T-helper 17 cell (primary cell): ENCODE measurements around the gene ATP8A2. TPM values are rescaled to one million over a fixed set of nuclear protein-coding genes. Genes with fewer than 3 reads are reported as not detected.
"Not testable (repeated sequence)": the region's sequence is repeated elsewhere in the genome, so short reads cannot be mapped to it uniquely, and the experiment has no call there.

Experiments
- ATAC-seq: fragments of 150-1000 bp; cut with Tn5 transposase; 2 replicates; pipeline ENCODE4 v1.10.0; 2021; ENCODE audit warnings: mild to moderate bottlenecking, moderate library complexity
- DNase-seq, 3 donors: peaks; one replicate each; pipeline versions ENCODE4 v3.0.0 to v3.0.0-alpha.2; 2020 to 2021
- H3K9me3 ChIP-seq: one replicate; pipeline ENCODE4 v1.7.0; 2013; ENCODE audit warnings: low read length, mild to moderate bottlenecking; ENCODE audit not compliant: control insufficient read depth, poor library complexity, severe bottlenecking
- H3K27ac Mint-ChIP-seq: one replicate; pipeline ENCODE4 v1.8.0; 2022; ENCODE audit warnings: mild to moderate bottlenecking, moderate library complexity, mixed read lengths
- H3K27me3 Mint-ChIP-seq: one replicate; pipeline ENCODE4 v1.8.0; 2022; ENCODE audit warnings: mixed read lengths
- H3K36me3 Mint-ChIP-seq: one replicate; pipeline ENCODE4 v1.8.0; 2022; ENCODE audit warnings: low read depth, mixed read lengths
- H3K4me1 Mint-ChIP-seq: one replicate; pipeline ENCODE4 v1.8.0; 2022; ENCODE audit warnings: mild to moderate bottlenecking, mixed read lengths
- H3K4me3 Mint-ChIP-seq: one replicate; pipeline ENCODE4 v1.8.0; 2022; ENCODE audit warnings: mild to moderate bottlenecking, moderate library complexity, mixed read lengths
- total RNA-seq, 4 donors: library from RNA in 2 of 4; stranded (reverse) in 2 of 4; gene quantifications; one replicate each; pipeline ENCODE4 v1.2.3 and lab custom pipeline; 2022 to 2026

Gene ATP8A2
- total RNA-seq, 2 donors from 2014 or later: 0.18 to 0.20 TPM

DNA sequence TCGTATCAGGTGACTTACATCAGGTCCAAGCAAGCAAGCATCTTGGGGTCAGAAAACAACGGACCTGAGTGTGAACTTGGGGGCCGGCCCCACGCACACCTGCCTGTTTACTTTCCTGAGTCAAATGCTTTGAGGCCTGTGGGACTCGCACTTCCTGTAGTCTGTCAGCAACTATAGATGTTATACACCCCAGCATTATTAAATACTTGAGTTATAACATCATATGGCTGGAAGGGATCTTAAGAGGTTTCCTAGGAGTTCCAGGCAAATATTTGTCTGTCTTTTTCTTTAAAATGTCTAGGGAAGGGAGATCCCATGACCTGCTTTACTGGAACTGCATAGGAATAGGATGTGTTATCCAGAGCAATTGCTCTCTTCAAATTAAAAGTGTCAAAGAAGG, 399.4 kb downstream of the ATP8A2 start:
- DNase-seq (no peak), ATAC-seq (no peak)
- Mint-ChIP-seq H3K27me3 (no peaks in the 10 kb centered on the region), H3K4me3 (no peak overlapping the region), H3K4me1 (no peaks in the 10 kb centered on the region), H3K36me3 (no peaks in the 10 kb centered on the region), H3K27ac (peak overlapping the region; percentile 32)
- H3K9me3 ChIP-seq: no peaks in the 10 kb centered on the region

DNA sequence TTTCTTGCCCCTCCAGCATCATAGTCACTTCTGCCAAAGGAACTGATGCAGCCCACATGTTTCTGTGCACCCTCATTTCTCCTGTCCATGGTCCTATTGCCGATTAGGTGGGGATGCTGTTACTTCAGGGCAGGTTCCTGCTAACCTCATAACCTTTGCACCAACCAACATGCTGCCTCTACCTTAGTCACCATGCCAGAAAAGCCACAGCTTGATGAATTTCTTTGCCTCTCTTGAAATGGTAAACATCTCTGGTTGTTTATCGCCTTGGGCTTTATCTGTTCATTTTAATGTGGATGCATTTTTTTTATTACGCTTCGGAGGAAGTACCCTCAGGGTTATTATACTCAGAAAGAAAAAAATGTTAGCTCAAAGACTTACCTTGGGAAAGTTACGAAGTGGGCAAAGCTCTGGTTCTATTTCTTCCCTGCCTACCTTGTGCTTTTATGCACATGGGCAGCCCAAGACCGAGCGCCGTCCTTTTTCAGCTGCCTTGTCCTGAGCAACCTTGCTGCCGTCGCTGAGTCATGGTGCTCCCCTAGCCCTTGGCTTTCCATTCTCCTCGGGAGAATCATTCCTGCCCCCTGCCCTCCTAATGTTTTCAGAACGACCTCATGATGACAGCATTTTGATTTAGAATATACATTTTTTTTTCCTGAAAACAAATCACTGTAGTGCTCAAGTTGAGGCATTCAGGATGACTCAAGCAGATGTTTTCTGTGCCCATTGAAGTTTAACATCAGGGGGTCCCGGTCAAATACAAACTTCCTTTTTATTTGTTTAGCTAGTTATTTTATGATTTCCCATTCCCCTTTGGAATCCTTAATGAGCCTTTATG, 400.1 kb downstream of the ATP8A2 start:
- H3K4me3 Mint-ChIP-seq: no peak overlapping the region
- H3K4me1 Mint-ChIP-seq: no peaks in the 10 kb centered on the region
- no peaks in the 10 kb centered on the region for H3K27me3 Mint-ChIP-seq
- ATAC-seq: no peak
- no peaks in the 10 kb centered on the region for H3K36me3 Mint-ChIP-seq
- H3K9me3 ChIP-seq: no peaks in the 10 kb centered on the region
- peak overlapping the region; percentile 32 for H3K27ac Mint-ChIP-seq
- no peak for DNase-seq

DNA sequence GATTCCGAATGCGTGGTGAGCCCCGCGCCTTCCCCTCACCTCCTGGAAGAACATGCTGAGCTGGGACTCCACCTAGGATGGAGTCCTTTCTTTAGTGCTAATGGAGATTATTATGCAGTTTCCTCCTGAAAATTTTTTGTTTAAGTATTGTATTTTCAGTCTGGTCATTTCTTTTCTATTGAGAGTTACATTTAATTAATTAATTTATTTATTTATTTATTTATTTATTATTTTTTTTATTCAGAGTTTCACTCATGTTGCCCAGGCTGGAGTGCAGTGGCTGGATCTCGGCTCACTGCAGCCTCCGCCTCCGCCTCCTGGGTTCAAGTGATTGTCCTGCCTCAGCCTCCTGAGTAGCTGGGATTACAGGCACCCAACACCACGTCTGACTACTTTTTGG, 400.8 kb downstream of the ATP8A2 start:
- not testable (repeated sequence) for H3K9me3 ChIP-seq, H3K27ac Mint-ChIP-seq, H3K36me3 Mint-ChIP-seq, H3K27me3 Mint-ChIP-seq, DNase-seq, ATAC-seq, H3K4me1 Mint-ChIP-seq, H3K4me3 Mint-ChIP-seq

DNA sequence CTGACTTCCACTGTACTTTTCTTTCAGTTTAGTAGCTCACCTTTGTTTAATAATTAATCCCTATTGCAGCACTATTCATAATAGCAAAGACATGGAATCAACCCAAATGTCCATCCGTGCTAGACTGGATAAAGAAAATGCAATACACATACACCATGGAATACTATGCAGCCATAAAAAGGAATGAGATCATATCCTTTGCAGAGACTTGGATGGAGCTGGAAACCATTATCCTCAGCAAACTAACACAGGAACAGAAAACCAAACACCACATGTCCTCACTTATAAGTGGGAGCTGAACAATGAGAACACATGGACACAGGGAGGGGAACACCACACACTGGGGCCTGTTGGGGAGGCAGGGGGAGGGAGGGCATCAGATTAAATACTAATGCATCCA, 402.3 kb downstream of the ATP8A2 start:
- not testable (repeated sequence) for H3K4me3 Mint-ChIP-seq, DNase-seq, H3K36me3 Mint-ChIP-seq, H3K9me3 ChIP-seq, ATAC-seq, H3K4me1 Mint-ChIP-seq, H3K27ac Mint-ChIP-seq
- peaks cover 14% of the 10 kb centered on the region for H3K27me3 Mint-ChIP-seq

DNA sequence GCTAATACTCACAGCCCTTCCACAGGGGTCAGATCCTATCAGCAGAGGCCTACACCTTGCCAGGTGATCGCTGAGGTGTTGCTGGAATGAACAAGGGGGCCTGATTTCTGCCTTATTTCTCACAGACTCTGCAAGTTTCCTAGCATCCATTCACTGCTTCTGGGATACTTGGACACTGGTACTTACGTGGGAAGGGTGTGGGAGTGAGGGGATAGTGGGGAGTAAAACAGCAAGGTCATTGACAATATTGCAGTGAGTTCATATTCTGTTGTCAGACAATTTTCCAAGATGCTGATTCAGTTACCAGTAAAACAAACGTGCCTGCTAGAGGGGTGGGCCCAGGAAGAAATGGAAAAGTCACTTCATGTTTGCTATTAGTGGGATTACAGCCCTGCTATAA, 403.5 kb downstream of the ATP8A2 start:
- peaks cover 14% of the 10 kb centered on the region for H3K27me3 Mint-ChIP-seq
- H3K4me1 Mint-ChIP-seq: peaks cover 4% of the 10 kb centered on the region
- DNase-seq (no peak), ATAC-seq (no peak)
- no peak overlapping the region for H3K27ac Mint-ChIP-seq
- H3K4me3 Mint-ChIP-seq: no peak overlapping the region
- H3K36me3 Mint-ChIP-seq: no peaks in the 10 kb centered on the region
- H3K9me3 ChIP-seq: no peaks in the 10 kb centered on the region

DNA sequence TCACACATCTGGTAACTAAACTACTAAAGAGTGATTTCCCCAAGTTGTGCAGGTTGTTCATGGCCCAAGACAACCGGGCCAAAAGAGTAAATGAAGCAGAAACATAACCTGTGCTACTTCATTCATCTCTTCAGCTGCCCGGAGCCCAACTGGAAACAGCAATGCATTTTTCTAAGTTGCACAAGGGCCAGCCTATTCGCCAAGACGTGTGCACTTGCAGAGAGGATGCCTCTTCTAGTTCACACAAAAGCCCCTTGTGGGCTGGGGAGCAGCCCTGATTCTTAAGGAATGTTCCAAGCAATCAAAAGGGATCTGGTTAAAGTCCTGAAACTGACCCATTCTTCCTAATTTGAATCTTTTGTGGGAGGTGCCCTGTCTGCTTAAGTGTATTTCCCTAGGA, 404.2 kb downstream of the ATP8A2 start:
- H3K4me3 Mint-ChIP-seq: no peak overlapping the region
- peaks cover 14% of the 10 kb centered on the region for H3K27me3 Mint-ChIP-seq
- H3K4me1 Mint-ChIP-seq: peaks cover 4% of the 10 kb centered on the region
- H3K27ac Mint-ChIP-seq: no peak overlapping the region
- H3K9me3 ChIP-seq: no peaks in the 10 kb centered on the region
- no peaks in the 10 kb centered on the region for H3K36me3 Mint-ChIP-seq
- DNase-seq (no peak), ATAC-seq (no peak)

DNA sequence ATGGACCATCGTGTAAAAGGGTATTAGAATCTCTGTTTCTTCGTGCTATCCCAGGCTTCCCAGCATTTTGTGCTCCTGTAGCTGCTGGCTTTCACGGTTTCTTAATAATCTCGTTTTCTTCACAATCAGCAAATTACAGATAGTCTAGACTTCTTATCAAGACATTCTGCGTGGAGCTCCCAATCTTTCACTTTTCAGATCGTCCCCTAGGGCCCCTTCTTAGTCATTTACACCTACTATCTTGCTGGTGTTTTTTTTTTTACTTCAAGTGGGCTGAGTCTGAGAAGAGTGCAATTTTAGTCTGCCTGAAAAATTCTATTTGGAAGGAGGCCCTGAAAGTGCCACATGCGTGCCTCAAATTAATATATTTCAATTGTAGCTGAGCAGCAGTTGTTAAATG, 404.9 kb downstream of the ATP8A2 start:
- Mint-ChIP-seq H3K36me3 (no peaks in the 10 kb centered on the region), H3K27me3 (peaks cover 15% of the 10 kb centered on the region)
- no peak for ATAC-seq

DNA sequence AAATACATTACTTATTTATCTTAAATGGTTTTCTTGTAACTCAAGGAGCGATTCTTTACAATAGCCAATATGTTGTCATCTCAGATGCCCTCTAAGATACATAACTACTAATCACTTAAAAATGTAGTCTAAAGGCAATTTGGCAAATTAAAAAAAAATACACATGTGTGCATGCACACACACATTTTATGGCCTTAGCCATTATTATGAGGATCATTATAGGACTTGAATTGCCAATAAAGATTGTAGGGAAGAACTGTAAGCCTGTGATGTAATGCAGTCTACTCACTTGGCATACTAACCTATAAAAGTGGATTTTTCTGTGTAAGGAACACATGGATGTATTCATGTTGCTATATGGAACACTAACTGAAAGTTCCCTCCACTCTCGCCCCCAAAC, 405.7 kb downstream of the ATP8A2 start:
- Mint-ChIP-seq H3K27me3 (peaks cover 19% of the 10 kb centered on the region), H3K4me1 (peaks cover 4% of the 10 kb centered on the region), H3K4me3 (no peak overlapping the region), H3K36me3 (no peaks in the 10 kb centered on the region), H3K27ac (no peak overlapping the region)
- no peak for DNase-seq
- ATAC-seq: no peak
- H3K9me3 ChIP-seq: no peaks in the 10 kb centered on the region

More for the DNA sequence above, 404.9 kb downstream of the ATP8A2 start:
- no peak overlapping the region for H3K27ac Mint-ChIP-seq
- H3K9me3 ChIP-seq: no peaks in the 10 kb centered on the region
- no peak overlapping the region for H3K4me3 Mint-ChIP-seq
- peaks cover 4% of the 10 kb centered on the region for H3K4me1 Mint-ChIP-seq
- DNase-seq: no peak

DNA sequence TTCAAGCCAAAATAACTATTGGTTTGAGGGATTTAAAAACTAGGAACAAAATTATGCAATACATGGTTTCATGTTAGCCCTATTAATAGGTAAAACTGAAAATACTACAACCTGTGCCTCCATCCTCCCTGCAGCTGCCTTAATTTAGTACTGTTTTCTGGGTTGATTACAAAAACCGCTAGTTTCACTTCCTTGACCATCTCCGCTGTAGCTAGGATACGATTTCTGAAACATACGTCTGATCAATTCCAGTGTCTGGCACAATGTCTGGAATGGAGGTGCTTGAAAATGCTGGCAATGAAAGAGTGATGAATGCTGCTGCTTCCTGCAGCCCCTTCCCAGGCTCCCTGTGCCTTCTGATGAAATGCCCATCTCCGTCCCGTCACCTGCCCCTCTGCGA, 406.6 kb downstream of the ATP8A2 start:
- H3K4me1 Mint-ChIP-seq: peaks cover 4% of the 10 kb centered on the region

DNA sequence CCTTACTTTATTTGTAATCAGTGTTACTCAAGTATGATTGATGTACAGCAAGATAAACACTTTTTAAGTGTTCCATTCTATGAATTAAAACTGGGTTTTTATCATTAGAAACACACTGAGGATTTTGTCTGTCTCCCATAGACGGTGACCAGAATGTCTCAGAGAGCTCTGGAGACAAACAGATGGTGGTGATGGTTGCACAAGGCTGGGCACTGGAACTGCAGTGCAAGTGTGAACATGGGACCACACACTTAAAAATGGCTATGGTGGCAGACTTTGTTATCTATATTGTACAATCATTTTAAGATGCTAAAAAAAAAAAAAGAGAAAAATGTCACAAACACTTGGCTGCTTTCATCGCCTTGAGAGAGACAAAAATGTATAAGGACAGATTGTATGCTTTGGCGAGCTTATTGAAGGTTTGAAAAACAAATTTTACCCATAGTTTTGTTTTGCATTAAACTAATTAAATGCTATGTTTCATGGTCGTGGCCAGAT, 407.1 kb downstream of the ATP8A2 start:
- no peaks in the 10 kb centered on the region for H3K36me3 Mint-ChIP-seq
- no peak overlapping the region for H3K27ac Mint-ChIP-seq
- no peaks in the 10 kb centered on the region for H3K9me3 ChIP-seq
- no peak for ATAC-seq
- peaks cover 19% of the 10 kb centered on the region for H3K27me3 Mint-ChIP-seq
- H3K4me3 Mint-ChIP-seq: no peak overlapping the region
- peaks cover 4% of the 10 kb centered on the region for H3K4me1 Mint-ChIP-seq
- no peak for DNase-seq

More for the DNA sequence above, 406.6 kb downstream of the ATP8A2 start:
- Mint-ChIP-seq H3K36me3 (no peaks in the 10 kb centered on the region), H3K27me3 (peaks cover 19% of the 10 kb centered on the region), H3K27ac (no peak overlapping the region), H3K4me3 (no peak overlapping the region)
- DNase-seq (no peak), ATAC-seq (no peak)
- H3K9me3 ChIP-seq: no peaks in the 10 kb centered on the region

DNA sequence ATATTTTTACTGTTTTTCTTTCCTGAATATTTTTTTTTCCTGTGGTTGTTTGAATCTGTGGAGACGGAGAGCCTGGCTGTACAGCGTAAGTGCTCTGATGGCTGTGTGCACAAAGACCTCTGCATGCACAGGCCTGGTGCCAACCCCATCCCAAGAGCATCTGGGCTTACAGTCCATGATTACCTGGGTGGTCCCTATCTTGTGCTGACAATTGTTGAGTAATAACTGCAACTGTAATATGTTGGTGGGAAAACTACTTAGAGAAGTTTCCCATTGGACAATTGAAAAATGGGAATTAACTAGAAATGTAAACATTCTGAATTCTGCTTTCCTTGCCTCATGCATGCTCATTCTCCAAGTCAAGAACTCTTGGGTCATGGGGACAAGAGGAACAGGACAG, 411.3 kb downstream of the ATP8A2 start:
- Mint-ChIP-seq H3K36me3 (no peaks in the 10 kb centered on the region), H3K4me3 (no peak overlapping the region), H3K27ac (no peak overlapping the region), H3K27me3 (peaks cover 23% of the 10 kb centered on the region), H3K4me1 (no peaks in the 10 kb centered on the region)
- H3K9me3 ChIP-seq: no peaks in the 10 kb centered on the region
- DNase-seq: no peak
- ATAC-seq: no peak

DNA sequence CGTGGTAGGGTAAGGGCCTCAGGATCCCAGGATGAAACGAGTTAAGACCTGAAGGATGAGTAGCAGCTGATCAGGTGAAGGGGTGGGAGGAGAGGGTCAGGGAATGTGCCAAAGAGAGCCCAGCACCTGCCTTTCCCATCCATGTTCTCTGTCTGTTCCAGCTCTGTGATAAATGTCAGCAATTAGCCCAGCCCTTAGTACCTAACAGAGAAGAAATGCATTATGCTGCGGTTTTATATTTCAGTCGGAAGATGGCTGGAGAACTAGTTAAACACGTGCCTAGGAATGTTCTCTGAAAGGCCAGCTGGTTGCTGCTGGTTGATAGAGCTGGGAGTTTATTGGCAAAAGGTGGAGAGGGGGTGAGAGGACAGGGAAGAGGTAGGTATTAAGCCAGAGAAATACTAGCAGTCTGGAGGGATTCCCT, 411.8 kb downstream of the ATP8A2 start:
- no peaks in the 10 kb centered on the region for H3K9me3 ChIP-seq
- ATAC-seq (no peak), DNase-seq (no peak)
- H3K27me3 Mint-ChIP-seq: peaks cover 18% of the 10 kb centered on the region
- H3K4me1 Mint-ChIP-seq: no peaks in the 10 kb centered on the region
- no peak overlapping the region for H3K27ac Mint-ChIP-seq
- no peaks in the 10 kb centered on the region for H3K36me3 Mint-ChIP-seq
- H3K4me3 Mint-ChIP-seq: no peak overlapping the region

DNA sequence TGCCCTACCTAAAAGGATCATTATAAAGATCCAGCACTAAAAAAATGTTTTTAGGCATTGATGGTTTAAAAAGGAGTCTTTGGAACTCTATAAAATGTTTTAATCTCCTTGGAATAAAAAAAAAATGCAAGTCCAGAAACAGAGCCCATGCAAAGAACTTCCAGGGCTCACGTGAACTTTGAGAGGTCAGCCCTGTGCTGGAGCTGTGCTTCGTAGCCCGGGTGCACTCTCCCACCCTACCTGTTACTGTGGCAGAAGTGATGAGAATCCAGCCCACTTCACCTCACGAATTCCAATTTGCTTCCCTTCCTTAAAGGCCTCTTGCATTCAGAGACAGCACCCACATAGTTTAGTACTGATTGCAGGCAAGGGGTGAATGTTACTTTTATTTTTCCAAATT, 412.3 kb downstream of the ATP8A2 start:
- no peak for ATAC-seq
- H3K4me1 Mint-ChIP-seq: no peaks in the 10 kb centered on the region
- H3K27me3 Mint-ChIP-seq: peaks cover 13% of the 10 kb centered on the region
- DNase-seq: no peak
- no peaks in the 10 kb centered on the region for H3K36me3 Mint-ChIP-seq
- H3K9me3 ChIP-seq: no peaks in the 10 kb centered on the region
- no peak overlapping the region for H3K4me3 Mint-ChIP-seq
- no peak overlapping the region for H3K27ac Mint-ChIP-seq

DNA sequence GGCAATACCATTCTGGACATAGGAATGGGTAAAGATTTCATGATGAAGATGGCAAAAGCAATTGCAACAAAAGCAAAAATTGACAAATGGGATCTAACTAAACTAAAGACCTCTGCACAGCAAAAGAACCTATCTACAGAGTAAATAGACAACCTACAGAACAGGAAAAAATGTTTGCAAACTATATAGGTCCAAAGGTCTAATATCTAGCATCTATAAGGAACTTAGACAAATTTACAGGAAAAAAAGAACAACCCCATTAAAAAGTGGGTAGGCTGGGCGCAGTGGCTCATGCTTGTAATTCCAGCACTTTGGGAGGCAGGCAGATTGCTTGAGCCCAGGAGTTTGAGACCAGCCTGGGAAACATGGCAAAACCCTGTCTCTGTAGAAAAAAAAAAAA, 418.4 kb downstream of the ATP8A2 start:
- H3K27me3 Mint-ChIP-seq: peaks cover 17% of the 10 kb centered on the region
- H3K36me3 Mint-ChIP-seq, H3K27ac Mint-ChIP-seq, ATAC-seq, H3K9me3 ChIP-seq, H3K4me1 Mint-ChIP-seq, H3K4me3 Mint-ChIP-seq, DNase-seq: not testable (repeated sequence)
